RKO (cell line): ENCODE data around the gene SNN.

Source experiments
- DNase-seq: peaks from one replicate; pipeline ENCODE4 v3.0.0-alpha.2; 2016; ENCODE audit warnings: low spot score

SNN gene

DNA sequence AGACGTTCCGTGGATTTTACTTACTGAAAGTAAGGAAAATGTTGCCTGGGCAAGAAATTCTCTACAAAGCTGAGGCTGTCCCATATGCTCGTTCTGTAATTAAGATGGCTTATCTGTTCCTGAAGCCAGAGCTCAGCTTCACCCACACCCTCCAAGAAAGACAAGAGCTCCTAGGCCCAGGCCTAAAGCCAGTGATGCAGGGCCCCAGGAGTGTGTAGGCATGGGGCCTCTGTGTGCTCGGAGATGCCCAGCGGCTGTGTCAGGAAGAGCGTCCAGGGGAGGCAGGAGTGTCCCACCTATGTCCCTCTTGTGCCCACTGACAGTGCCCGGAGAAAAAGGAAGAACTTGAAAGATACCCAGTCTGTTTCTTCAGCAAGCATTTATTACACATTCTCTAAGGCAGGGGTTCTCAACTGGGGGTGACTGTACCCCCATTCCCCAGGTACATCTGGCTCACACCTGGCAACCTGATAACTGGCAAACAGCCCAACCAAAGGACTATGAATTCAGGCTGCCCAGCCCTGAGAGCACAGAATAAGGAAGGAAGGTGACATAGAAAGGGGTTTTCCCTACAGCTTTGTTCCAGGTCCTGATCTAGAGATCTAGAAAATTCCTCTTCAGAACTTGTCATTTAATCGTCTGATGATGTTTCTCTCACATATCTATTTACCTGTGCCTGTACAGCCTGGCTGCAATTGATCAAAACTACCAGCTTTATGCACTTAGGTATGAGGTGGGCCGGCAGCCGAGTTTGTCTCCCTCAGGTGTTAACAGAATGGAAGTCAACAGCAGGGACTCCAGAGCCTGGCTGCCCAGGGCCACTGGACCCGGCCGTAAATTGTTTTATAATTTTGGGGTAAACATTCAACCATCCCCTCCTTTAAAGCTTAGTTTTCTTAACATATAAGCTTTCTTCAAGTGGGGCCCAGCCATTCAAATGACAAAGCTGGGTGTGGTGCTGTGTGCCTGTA, 12.0 kb downstream of the SNN start:
- DNase-seq = no peak

GRCh38 chr16:11681556-11681955, 13.3 kb downstream of the SNN start:
- DNase-seq = no peak

DNA sequence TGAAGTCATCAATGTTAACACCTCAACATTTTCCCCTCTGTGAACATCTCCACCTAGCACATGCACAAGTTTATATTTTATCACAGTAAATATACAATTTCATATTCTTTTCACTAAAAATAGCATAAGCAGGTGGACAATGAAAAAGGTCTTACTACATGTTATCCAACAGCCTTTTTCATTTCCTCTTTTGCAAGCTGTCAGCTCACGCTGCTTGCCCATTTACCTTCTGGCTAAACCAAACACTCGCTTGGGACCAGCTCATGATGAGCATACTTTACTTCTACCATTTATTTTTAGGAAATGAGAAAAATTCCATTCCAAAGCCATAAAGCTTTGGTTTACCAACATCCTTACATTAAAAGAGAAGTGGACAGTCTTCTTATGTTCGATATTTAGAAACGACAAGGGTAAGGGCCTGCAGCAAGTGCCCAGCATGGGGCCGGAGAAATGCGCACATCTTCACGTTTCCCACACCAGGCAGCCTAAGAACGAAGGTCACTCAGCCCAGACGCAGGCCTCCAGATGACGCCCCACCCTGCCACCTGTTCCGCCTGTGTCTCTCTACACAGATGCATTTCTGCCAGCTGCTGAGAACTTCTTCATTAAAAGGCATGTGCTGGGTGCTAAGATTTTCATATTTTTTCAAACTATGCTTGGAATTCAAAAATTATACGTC, 13.9 kb downstream of the SNN start:
- no peak for DNase-seq

GRCh38 chr16:11682655-11683096, 14.4 kb downstream of the SNN start:
- peak; percentile 64 for DNase-seq

- no peak for DNase-seq
Observed at GRCh38 chr16:11683145-11683544, 14.9 kb downstream of the SNN start.

GRCh38 chr16:11684231-11685025, 16.2 kb downstream of the SNN start:
- DNase-seq = no peak

GRCh38 chr16:11685844-11686618, 17.8 kb downstream of the SNN start:
- DNase-seq = no peak

DNA sequence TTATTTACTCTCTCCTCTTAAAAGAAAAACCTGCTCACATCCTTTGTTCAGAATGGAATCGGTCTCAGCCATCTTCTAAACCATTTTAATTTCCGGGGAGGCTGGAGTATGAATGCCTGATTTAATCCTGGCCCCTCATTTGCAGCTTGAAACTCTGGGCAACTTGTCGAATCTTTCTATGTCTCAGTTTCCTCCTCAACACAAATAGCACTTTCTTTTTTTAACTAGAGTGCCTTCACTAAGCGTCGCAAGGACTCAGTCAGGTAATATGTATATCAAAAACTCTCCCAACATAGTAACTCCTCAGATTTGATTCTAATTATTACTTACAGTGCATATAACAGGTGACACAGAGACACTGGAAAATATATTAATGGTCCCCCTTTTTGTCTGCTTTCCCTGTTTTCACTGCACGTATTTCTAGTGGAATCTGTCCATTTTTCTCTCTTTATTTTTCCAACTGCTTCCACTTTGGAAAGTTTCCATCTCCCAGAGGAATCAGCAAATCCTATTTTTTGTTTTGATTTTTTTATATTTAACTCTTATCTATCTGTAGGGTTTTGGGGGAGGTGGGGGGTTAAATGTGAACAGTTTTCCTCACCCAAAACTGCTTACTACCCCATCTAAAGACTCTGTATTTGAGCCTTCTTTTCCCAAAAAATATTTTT, 18.6 kb downstream of the SNN start:
- no peak for DNase-seq

DNA sequence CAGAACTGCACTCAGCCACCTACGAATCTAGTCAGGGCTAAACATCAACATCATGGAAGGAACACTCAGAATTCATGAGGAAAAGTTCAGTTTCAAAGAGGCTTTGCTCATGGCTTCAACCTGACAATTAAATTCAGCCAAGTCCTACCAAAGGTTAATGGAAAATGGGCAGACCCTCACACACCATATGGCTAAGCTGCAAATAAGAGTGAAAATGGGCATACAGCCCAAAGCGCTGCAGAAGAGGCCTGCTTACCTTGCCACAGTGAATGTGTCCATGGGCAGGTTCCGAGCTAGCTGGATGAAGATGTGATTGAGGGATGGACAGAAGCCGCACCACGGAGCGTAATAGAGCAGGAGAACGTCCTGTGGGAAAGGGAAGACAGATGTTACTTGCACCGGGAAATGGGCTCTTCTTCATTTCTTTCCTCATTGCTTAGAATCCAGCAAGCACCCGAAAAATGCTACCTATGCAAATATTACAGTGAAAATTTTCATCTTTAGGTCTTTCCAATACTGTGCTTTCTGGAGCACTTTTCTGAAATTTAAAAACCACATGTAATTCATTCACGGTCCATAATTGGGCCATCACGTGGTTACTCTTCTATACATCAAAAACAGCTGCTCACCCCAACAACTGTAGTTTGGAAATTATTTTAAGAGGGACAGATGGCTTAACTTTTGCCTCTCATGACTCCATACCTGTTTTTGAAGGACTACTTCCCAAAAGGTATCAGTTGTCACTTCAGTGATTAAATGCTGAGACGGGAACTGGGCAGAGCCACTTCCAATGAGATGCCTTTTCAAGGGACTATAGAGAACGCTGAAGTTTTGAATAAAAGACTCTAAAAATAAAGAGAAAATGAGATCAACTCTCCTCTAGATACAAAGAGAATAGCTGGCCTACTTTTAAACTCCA, 19.6 kb downstream of the SNN start:
- no peak for DNase-seq

DNA sequence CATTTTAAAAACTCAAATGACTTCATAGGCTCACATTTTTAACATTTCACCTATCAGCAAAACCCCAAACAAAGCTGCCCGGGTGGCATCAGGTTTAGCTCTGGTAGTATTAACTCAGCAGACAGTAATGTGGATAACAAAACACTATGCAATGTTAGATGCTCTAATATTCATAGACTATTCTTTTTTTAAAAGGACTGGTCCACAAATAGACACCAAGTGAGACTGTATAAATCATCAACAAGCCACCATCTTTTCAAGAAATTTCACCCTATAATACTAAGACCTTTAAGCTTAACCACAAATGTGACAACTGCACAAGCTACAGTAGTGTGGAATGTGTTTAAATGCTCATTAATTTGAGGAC, 20.2 kb downstream of the SNN start:
- no peak for DNase-seq

GRCh38 chr16:11689031-11689840, 21.0 kb downstream of the SNN start:
- DNase-seq = no peak

GRCh38 chr16:11691235-11691634, 23.0 kb downstream of the SNN start:
- DNase-seq = no peak

GRCh38 chr16:11691771-11692170, 23.5 kb downstream of the SNN start:
- no peak for DNase-seq

DNA sequence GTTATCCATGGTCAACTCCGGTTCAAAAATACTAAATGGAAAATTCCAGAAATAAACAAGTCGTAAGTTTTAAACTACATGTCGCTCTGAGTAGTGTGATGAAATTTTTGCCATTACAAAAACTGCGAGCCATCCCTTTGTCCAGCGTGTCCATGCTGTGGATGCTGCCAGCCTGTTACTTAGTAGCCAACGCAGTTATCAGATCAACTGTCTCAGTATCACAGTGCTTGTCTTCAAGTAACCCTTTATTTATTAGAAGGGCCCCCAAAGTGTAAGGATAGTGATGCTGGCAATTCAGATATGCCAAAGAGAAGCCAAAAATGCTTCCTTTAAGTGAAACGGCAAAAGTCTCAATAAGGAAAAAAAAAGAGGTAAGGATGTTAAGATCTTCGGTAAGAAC, 23.9 kb downstream of the SNN start:
- no peak for DNase-seq

- DNase-seq = no peak
Observed at GRCh38 chr16:11692651-11693050, 24.4 kb downstream of the SNN start.

DNA sequence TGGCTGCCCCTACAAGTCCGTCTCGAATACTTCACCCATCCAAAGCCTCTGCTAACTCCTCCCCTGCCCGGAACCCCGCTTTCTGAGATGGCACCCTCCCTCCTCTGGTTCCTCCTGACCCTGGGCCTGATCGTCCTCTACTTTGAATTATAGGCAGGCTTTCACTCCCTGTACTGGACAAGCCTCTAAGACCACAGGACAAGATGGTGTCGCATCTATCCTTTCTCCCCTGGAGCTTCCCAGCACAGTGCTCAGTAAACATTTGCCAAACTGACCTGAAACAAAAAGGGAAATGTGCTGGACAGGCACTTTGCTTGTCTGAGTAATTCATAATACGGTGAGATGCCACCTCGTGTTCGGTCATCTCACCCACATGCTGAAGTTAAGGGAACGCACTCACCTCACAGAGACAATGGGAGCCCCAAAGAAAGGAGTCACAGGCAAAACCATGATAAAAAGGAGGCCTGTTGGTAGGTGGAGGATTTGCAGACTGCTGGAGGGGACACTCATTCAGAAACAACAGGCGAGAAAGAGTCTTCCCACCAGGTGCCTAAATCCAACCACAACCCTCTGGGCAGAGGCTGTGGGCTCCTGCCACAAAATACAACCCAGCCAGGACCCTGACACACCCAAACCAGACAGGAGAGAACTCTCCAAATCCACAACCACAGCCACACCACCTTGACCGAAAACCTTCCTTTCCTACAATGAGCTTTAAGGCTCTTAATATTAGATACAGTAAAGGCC, 28.2 kb downstream of the SNN start:
- DNase-seq = no peak

DNA sequence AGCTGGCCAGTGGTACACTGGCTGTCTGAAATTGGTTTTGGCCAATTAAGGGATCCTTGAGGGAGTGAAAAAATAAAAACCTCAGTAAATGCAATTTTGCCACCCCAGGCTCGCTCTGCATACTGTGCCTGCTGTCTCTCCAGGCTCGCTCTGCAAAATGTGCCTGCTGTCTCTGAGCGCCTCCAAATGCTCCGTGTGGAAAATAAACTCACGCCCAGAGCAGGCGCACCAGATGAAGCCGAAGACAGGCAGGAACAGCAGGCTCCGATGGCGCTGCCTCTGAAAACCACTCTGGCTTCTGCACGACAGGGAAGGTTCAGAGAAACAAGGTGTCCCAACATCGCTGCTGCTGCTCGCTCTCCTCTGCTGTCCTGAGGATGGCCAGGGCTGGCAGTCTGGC, 29.1 kb downstream of the SNN start:
- DNase-seq = no peak

DNA sequence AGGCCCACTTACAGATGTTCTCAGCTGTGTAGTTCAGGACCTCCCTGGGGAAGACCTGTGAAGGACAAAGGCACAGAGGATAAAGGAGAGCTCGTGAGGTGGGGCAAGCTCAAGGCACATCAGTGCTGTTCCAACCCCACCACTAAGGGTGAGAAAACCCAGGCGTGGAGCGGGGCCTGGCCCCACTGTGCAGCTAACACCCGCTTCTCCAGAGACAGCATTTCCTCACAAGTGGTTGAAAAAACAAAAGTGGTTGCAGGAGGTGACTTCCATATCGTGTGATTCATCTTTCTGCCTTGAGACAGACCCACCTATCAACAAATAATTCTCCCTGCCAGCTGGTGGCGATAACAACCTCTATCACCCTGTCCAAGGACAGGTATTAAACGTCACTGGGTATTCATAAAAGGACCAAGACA, 30.0 kb downstream of the SNN start:
- no peak for DNase-seq
